Lung (tissue), 12 donors: ENCODE measurements around the gene SLC8B1. TPM values are rescaled to one million over a fixed set of nuclear protein-coding genes. Genes with fewer than 3 reads are reported as not detected.

ENCODE experiments used
- ATAC-seq: fragments of 200-7000 bp; cut with Tn5 transposase; one replicate; pipeline ENCODE4 v1.9.1; 2020; ENCODE audit warnings: moderate number of reproducible peaks; ENCODE audit not compliant: insufficient read depth, low FRiP score
- DNase-seq, 3 donors: peaks; one replicate each; pipeline ENCODE4 v3.0.0-alpha.2; 2013 to 2017
- H3K27ac ChIP-seq, 2 donors: one replicate each; pipeline ENCODE4 v1.5.1; 2013; ENCODE audit warnings: mild to moderate bottlenecking in 2 of 2, moderate library complexity in 2 of 2, control low read depth in 1 of 2, inconsistent platforms in 1 of 2, low read depth in 1 of 2, low read length in 1 of 2
- H3K27me3 ChIP-seq, 3 donors: one replicate each; pipeline ENCODE4 v1.5.1; 2013; ENCODE audit warnings: low read length in 2 of 3; ENCODE audit not compliant: control insufficient read depth in 3 of 3, insufficient read depth in 3 of 3
- H3K36me3 ChIP-seq, 4 donors: one replicate each; pipeline ENCODE4 v1.5.1; 2013; ENCODE audit warnings: low read length in 4 of 4, mild to moderate bottlenecking in 1 of 4, moderate library complexity in 1 of 4; ENCODE audit not compliant: control insufficient read depth in 4 of 4, insufficient read depth in 4 of 4
- H3K4me1 ChIP-seq, 5 donors: one replicate each; pipeline ENCODE4 v1.5.1; 2013; ENCODE audit warnings: low read length in 5 of 5, mild to moderate bottlenecking in 2 of 5, moderate library complexity in 1 of 5; ENCODE audit not compliant: control insufficient read depth in 5 of 5, insufficient read depth in 5 of 5
- H3K4me3 ChIP-seq: one replicate; pipeline ENCODE4 v1.5.1; 2013; ENCODE audit warnings: mild to moderate bottlenecking, control low read depth, moderate library complexity
- H3K9ac ChIP-seq, 2 donors: one replicate each; pipeline ENCODE4 v1.5.1; 2013; ENCODE audit warnings: low read length in 2 of 2, control low read depth in 1 of 2; ENCODE audit not compliant: insufficient read depth in 1 of 2
- H3K9me3 ChIP-seq, 4 donors: one replicate each; pipeline ENCODE4 v1.5.1; 2013; ENCODE audit warnings: low read length in 3 of 4, mild to moderate bottlenecking in 1 of 4, moderate library complexity in 1 of 4; ENCODE audit not compliant: control insufficient read depth in 4 of 4, insufficient read depth in 3 of 4
- WGBS, 2 donors: extraction: QIAGEN DNeasy Blood & Tissue Kit; methylation state at CpG; one replicate each; pipeline ENCODE4 v1.1.7; 2013; 5-methylcytosine and 5-hydroxymethylcytosine counted together
- polyA plus RNA-seq, 2 donors: library from polyadenylated mRNA; stranded (reverse); fragments of 200-250 nt; gene quantifications; one replicate each; pipeline ENCODE4 v1.2.1, GENCODE V29; 2013
- total RNA-seq, 2 donors: library from RNA; depleted of rRNA in 1 of 2; stranded (reverse); fragments of >200 nt in 1 of 2; gene quantifications; one replicate each; pipeline ENCODE4 v1.2.1, GENCODE V29; 2014 to 2021
- TF ChIP-seq, protein P1 (sequence below): IDR thresholded peaks from 2 replicates; pipeline ENCODE4 v1.5.1; 2012; ENCODE audit warnings: mild to moderate bottlenecking; ENCODE audit errors: control extremely low read depth, extremely low read depth
- donor health status: control.
- donor health status: control.
- donor health status: Bipolar disorder and iron deficiency.
- donor health status: healthy.
- donor health status: DM: yes; HTN: yes; CAD: no.

Gene SLC8B1
- total and polyA plus RNA-seq, 4 donors: 21.8 to 44.8 (median 32.1) TPM

DNA sequence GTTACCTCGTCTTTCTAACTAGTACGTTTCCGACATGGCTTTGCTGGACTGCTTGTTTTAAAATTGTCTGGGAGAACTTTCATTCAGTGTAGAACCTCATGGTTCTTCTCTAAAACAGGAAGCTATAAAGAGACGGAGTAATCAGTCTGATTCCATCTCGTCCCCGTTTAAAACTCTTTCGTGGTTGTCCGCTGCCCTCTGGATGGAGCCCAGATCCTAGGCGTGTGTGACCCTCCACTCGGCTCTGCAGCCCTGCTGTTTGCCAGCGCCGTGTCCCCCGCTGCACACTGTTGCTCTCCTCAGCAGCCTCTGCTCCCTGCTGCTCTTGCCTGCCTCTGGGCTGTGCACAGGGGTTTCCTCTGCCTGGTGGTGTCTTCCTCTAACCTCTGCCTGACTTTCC is 50.2 kb downstream of the SLC8B1 start:
- 82 to 83% methylated on average over 13 of the region's 13 CpGs for WGBS, 2 donors
- Histone ChIP-seq H3K27ac (no peak overlapping the region), H3K27me3 (no peaks in the 10 kb centered on the region), H3K36me3 (peaks cover 4 to 43% (median 5%) of the 10 kb centered on the region in 4 donors), H3K4me3 (no peak overlapping the region), H3K4me1 (peaks cover 0 to 9% (median 0%) of the 10 kb centered on the region in 5 donors), H3K9ac (no peak overlapping the region), H3K9me3 (no peaks in the 10 kb centered on the region)
- TF ChIP-seq, protein P1, sequence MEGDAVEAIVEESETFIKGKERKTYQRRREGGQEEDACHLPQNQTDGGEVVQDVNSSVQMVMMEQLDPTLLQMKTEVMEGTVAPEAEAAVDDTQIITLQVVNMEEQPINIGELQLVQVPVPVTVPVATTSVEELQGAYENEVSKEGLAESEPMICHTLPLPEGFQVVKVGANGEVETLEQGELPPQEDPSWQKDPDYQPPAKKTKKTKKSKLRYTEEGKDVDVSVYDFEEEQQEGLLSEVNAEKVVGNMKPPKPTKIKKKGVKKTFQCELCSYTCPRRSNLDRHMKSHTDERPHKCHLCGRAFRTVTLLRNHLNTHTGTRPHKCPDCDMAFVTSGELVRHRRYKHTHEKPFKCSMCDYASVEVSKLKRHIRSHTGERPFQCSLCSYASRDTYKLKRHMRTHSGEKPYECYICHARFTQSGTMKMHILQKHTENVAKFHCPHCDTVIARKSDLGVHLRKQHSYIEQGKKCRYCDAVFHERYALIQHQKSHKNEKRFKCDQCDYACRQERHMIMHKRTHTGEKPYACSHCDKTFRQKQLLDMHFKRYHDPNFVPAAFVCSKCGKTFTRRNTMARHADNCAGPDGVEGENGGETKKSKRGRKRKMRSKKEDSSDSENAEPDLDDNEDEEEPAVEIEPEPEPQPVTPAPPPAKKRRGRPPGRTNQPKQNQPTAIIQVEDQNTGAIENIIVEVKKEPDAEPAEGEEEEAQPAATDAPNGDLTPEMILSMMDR: no peak
- ATAC-seq (no peak), DNase-seq (peak in 1 of 3 donors; percentile 32)

GRCh38 chr12:113278633-113279032 is 56.3 kb downstream of the SLC8B1 start:
- DNase-seq: no peak
- Histone ChIP-seq H3K9me3 (no peaks in the 10 kb centered on the region), H3K27ac (no peak overlapping the region), H3K4me3 (no peak overlapping the region), H3K27me3 (no peaks in the 10 kb centered on the region), H3K9ac (no peak overlapping the region), H3K36me3 (peaks cover 8 to 34% (median 17%) of the 10 kb centered on the region in 4 donors), H3K4me1 (peaks cover 0 to 2% (median 0%) of the 10 kb centered on the region in 5 donors)
- 81 to 92% methylated on average over 5 of the region's 5 CpGs for WGBS, 2 donors
- TF ChIP-seq, protein P1: no peak
- ATAC-seq: no peak

DNA sequence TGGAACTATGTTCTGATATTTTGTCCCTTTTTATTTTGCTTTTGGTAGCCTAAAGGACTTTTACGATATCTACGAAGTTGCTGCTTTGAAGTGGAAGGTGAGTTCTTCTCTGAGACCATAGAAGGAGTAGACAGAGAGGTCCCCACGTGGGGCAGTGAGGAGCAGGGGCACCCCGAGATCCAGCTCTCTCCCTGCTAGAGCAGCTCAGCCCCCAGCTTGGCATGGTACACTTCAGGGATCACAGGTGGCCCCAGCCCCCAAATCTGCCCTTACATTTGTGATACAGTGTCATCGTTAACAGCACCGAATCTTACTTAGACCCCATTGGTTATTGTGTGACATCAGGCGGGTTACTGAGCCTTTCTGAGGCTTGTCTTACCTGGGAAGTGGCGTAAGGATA is 56.8 kb downstream of the SLC8B1 start:
- DNase-seq (no peak), ATAC-seq (no peak)
- Histone ChIP-seq H3K4me3 (no peak overlapping the region), H3K36me3 (peaks cover 8 to 39% (median 17%) of the 10 kb centered on the region in 4 donors), H3K4me1 (peaks cover 0 to 2% (median 0%) of the 10 kb centered on the region in 5 donors), H3K9me3 (no peaks in the 10 kb centered on the region), H3K27ac (no peak overlapping the region), H3K27me3 (no peaks in the 10 kb centered on the region), H3K9ac (no peak overlapping the region)
- 92% methylated on average over 8 of the region's 8 CpGs for WGBS, 2 donors
- TF ChIP-seq, protein P1: no peak

- Histone ChIP-seq H3K4me1 (peaks cover 0 to 6% (median 2%) of the 10 kb centered on the region in 5 donors), H3K9ac (no peak overlapping the region), H3K27ac (no peak overlapping the region), H3K9me3 (no peaks in the 10 kb centered on the region), H3K27me3 (no peaks in the 10 kb centered on the region), H3K36me3 (peaks cover 8 to 45% (median 17%) of the 10 kb centered on the region in 4 donors), H3K4me3 (no peak overlapping the region)
- DNase-seq (no peak), ATAC-seq (no peak)
- WGBS, 2 donors: 93 to 97% methylated on average over 5 of the region's 5 CpGs
- TF ChIP-seq, protein P1: no peak
These were observed 57.4 kb downstream of the SLC8B1 start for GRCh38 chr12:113277511-113277910.
